Esophagus squamous epithelium (tissue), 4 donors: ENCODE measurements around the gene CCNT1.

Experiments
- POLR2A ChIP-seq, 4 donors: fragments of 450-650 bp; IDR thresholded peaks; one replicate each; pipeline ENCODE4 v1.6.1; 2017; ENCODE audit warnings: antibody characterized with exemption in 4 of 4, mild to moderate bottlenecking in 4 of 4, moderate library complexity in 3 of 4
- TF ChIP-seq, protein P1 (sequence below), 6 experiments: fragments of 450-650 bp in 4 of 6; fragments of 200-600 bp in 2 of 6; sonication (generic) in 2 of 6; IDR thresholded peaks; one replicate each; pipeline ENCODE4 v1.5.1; 2016 to 2019; ENCODE audit warnings: antibody characterized with exemption in 6 of 6, mild to moderate bottlenecking in 4 of 6, moderate library complexity in 4 of 6

DNA sequence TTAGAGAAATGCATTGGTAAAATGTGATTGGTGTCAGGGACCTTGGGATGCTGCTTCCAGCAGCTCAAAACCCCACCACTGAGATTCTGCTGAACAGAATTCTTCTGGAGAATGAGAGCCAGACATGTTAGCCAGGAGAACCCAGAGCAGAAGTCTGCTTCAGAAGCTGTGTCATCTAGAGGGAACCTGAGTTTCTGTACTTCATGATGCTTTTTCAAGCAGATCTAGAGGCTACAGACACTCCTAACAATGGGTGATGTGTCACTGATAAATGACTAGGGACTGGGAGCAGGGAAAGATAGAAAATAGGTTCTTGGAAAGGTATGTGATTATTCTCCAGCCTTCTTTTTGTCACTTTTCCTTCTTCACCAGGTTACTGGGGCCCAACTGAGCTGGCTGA, 76.1 kb downstream of the CCNT1 start:
- TF ChIP-seq, protein P1, sequence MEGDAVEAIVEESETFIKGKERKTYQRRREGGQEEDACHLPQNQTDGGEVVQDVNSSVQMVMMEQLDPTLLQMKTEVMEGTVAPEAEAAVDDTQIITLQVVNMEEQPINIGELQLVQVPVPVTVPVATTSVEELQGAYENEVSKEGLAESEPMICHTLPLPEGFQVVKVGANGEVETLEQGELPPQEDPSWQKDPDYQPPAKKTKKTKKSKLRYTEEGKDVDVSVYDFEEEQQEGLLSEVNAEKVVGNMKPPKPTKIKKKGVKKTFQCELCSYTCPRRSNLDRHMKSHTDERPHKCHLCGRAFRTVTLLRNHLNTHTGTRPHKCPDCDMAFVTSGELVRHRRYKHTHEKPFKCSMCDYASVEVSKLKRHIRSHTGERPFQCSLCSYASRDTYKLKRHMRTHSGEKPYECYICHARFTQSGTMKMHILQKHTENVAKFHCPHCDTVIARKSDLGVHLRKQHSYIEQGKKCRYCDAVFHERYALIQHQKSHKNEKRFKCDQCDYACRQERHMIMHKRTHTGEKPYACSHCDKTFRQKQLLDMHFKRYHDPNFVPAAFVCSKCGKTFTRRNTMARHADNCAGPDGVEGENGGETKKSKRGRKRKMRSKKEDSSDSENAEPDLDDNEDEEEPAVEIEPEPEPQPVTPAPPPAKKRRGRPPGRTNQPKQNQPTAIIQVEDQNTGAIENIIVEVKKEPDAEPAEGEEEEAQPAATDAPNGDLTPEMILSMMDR (IDR thresholded peaks at IDR 0.05): no peak
- TF ChIP-seq POLR2A (IDR thresholded peaks at IDR 0.05): no peak
